AG20443 (cell line): Measurements from ENCODE around the gene DDX10.
A peak's percentile ranks its signal among the peaks of the same experiment; 100 is the strongest.
"Not testable (repeated sequence)": the region's sequence is repeated elsewhere in the genome, so short reads cannot be mapped to it uniquely, and the experiment has no call there.

Experiments used
- DNase-seq: peaks from one replicate; pipeline ENCODE4 v3.0.0; 2012; ENCODE audit warnings: low spot score, mixed read lengths

The DDX10 gene

GRCh38 chr11:108664730-108665525 lies at the start of gene DDX10:
TSS of gene DDX10 (plus strand) at chr11:108665069. CDS start at chr11:108665154, 85 bp downstream.
- DNase-seq, result peak; percentile 99

GRCh38 chr11:108616549-108616948 lies 48.3 kb upstream of the DDX10 start:
- peak; percentile 81 for DNase-seq

- no peak for DNase-seq
Observed at GRCh38 chr11:108617055-108617454, 47.8 kb upstream of the DDX10 start.

GRCh38 chr11:108618529-108618928 lies 46.3 kb upstream of the DDX10 start:
- DNase-seq, result no peak

- DNase-seq, result no peak
Observed at GRCh38 chr11:108620958-108621772, 43.7 kb upstream of the DDX10 start.

GRCh38 chr11:108622341-108622740 lies 42.5 kb upstream of the DDX10 start:
- no peak for DNase-seq

GRCh38 chr11:108624196-108624925 lies 40.5 kb upstream of the DDX10 start:
- DNase-seq, result no peak

- DNase-seq, result no peak
Observed at GRCh38 chr11:108628326-108628725, 36.5 kb upstream of the DDX10 start.

- DNase-seq, result no peak
Observed at GRCh38 chr11:108628812-108629211, 36.1 kb upstream of the DDX10 start.

- DNase-seq, result no peak
Observed at GRCh38 chr11:108629274-108629673, 35.6 kb upstream of the DDX10 start.

- DNase-seq, result no peak
Observed at GRCh38 chr11:108632041-108632704, 32.7 kb upstream of the DDX10 start.

GRCh38 chr11:108635106-108635505 lies 29.8 kb upstream of the DDX10 start:
- DNase-seq, result peak; percentile 24

GRCh38 chr11:108636222-108636621 lies 28.6 kb upstream of the DDX10 start:
- no peak for DNase-seq

- no peak for DNase-seq
Observed at GRCh38 chr11:108639146-108639545, 25.7 kb upstream of the DDX10 start.

GRCh38 chr11:108641752-108642151 lies 23.1 kb upstream of the DDX10 start:
- DNase-seq, result not testable (repeated sequence)

- DNase-seq, result no peak
Observed at GRCh38 chr11:108643974-108644373, 20.9 kb upstream of the DDX10 start.

- no peak for DNase-seq
Observed at GRCh38 chr11:108645970-108646369, 18.9 kb upstream of the DDX10 start.

GRCh38 chr11:108647387-108647700 lies 17.5 kb upstream of the DDX10 start:
- no peak for DNase-seq

- peak; percentile 76 for DNase-seq
Observed at GRCh38 chr11:108647701-108648527, 17.0 kb upstream of the DDX10 start.

- no peak for DNase-seq
Observed at GRCh38 chr11:108648528-108648885, 16.4 kb upstream of the DDX10 start.

GRCh38 chr11:108654100-108654499 lies 10.8 kb upstream of the DDX10 start:
- DNase-seq, result not testable (repeated sequence)
